ENCODE measurements around the gene ITK.
"Not testable (repeated sequence)": the region's sequence is repeated elsewhere in the genome, so short reads cannot be mapped to it uniquely, and the experiment has no call there.

The ITK gene

DNA sequence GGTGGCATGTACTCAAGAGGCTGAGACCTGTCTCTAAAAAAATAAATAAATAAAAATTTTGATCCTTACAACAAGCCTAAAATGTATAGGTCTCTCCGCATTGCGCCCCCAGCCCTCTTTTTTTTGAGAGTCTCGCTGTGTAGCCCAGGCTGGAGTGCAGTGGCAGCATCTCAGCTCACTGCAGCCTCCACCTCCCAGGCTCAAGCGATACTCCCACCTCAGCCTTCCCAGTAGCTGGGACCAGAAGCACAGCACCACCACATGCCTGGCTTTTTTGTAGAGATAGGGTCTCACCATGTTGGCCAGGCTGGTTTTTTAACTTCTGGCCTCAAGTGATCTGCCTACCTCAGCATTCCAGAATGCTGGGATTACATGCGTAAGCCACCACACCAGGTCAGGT, 12.4 kb upstream of the ITK start:
- no peak for DNase-seq

DNA sequence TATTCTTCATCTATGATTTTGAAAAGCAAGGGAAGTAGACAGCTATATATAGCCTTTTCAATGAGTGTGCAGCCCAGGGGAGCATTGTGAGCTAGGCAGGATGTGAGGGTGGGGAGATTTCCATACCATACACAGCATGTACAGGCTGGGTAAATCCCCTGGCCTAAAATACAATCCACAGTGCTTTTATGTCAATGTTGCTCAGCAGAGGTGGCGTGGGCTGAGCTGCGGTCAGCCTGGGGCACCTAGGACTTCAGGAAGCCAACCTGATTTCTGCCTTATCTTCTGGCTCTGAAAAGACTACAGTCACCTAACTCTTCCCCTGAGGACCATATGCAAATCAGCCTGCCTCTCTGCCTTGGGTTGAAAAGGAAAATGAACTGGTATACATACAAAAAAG, 8.2 kb upstream of the ITK start:
- DNase-seq: no peak

DNA sequence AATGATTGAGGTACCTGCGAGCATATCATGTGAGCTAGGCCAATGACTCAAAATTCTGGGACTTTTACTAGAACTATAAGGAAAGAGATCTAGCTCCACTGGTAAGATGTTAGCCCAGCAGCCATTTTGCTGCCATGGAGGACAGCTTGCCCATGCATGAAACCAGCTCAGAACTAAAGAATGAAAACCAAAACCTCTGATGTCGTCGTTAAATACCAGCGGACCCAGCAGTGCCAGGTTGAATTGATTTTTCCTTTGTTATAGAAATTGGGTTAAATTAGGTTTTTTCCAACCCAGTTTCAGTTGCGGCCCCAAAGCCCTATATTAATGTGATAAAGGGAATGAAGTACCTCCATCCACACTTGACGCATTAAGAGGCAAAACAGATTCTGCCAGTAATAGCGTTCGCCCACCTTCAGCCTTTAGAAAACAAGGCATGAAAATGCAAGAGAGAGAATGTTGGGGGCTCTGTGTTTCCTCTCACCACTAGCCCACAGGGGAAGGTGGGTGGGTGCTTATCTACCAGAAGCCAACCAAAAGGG, 5.5 kb upstream of the ITK start:
- DNase-seq: no peak

DNA sequence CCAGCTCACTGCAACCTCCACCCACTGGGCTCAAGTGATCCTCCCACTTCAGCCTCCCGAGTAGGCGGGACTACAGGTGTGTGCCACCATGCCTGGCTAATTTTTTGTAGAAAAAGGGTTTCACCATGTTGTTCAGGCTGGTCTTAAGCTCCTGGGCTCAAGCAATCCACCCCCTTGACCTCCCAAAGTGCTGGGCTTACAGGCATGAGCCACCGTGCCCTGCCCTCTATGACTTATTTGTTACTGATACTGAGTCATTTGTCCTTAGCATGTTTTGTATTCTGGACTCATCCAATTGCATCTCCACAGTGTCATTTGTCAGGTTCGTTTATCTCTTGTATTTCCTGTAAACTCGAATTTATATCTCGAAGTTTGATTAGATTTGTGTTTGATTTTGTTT, 2.7 kb upstream of the ITK start:
- no peak for DNase-seq

DNA sequence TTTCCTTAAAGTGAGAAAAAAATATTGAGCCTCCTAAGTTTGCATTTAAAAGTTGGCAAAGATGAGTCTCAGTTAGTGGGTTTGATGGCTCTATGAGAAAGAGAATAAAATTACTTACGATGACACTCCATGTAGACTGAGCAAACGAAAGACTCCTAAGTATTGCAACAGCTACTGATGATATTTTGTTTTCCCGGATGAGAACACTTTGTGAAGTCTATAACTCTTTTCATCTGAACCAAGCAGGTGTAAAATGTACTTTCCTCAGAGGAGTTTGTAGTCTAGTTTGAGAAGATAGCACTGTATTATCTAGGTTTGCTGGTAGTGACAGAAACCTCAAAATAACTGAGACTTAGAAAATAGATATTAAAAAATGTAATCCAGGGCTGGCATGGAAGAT, 1.7 kb upstream of the ITK start:
- DNase-seq: no peak

DNA sequence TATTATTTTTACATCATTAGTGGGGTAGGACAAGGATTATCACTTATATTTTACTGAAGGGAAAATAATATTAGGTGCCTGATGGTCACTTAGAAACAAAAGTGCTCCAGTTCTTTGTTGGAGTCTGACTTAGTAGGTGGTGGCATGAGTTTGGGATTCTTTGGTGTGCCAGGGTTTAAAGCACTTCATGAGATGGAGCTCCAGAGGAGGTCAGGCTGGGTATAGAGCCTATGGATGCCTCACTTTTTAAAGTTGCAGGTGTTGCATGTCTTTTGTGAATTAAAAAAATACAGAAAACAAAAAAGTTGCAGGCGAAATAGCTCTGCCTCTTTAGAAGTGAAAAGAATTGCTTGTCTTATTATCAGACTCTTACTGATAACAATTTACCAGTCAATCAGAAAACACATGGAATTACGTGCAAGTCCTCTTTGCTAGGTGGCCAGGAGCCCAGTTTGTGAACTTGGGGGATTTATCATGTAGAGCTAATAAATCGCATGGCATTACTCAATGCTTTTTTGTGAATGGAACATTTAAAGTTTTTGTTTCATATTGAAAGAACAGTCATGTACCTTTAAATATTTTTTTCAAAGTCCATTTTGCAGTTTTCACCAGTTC, 1.6 kb downstream of the ITK start:
- no peak for DNase-seq

DNA sequence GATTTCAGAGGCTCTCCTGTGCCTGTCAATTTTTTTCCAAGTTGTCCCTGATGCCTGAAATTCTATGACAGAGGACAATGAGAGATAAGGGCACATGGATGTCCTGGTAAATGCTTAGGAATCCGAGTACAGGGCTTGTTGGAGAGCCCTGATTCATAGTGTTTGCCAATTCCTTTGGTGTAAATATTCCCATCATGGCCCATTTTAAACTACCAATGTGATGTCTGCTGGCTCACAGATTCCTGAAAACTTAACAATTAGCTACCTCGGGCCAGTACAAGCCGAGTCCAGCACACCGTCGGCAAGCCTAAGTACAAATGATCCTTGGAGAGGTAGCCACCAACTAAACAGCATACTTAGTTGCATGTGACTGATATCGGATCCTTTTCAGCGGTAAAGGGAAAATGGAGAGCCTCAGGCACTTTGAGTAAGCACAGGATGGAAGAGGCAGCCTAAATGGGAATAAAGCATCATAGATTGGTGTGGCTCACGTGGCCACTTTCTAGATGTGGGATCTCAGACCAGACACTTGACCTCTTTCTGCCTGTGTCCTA, 3.6 kb downstream of the ITK start:
- DNase-seq: no peak

DNA sequence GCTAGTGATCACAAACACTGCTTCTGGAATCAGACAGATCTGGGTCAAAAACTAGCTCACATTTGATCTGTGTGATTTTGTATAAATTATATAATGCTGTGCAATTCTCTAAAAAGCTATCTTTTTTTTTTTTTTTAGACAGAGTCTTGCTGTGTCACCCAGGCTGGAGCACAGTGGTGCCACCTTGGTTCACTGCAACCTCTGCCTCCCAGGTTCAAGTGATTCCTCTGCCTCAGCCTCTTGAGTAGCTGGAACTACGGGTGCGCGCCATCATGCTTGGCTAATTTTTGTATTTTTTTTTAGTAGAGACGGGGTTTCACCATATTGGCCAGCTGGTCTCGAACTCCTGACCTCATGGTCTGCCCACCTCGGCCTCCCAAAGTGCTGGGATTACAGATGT, 4.5 kb downstream of the ITK start:
- not testable (repeated sequence) for DNase-seq

DNA sequence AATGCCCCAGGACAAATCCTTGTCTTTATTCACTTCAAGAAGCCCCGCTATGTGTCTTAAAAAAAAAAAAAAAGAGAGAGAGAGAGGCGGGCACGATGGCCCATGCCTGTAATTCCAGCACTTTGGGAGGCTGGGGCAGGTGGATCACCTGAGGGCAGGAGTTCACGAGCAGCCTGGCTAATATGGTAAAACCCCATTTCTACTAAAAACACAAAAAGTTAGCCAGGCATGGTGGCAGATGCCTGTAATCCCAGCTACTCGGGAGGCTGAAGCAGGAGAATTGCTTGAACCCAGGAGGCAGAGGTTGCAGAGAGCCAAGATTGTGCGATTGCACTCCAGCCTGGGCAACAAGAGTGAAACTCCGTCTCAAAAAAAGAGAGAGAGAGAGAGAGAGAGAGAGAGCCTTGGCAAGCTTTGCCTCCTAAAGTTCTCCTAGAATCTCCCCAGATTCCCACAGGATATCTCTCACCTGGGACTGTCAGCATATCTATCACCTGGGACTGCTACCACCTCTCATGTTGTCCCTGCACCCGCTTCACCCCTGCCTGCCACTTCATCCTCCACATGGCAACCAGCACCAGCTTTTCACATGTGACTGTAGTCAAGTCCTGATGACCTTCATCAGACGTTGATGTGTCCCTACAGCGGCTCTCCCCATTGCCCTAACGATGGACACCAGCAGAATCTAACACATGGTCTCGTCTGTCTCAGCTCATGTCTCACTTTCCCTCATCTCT, 5.8 kb downstream of the ITK start:
- no peak for DNase-seq

DNA sequence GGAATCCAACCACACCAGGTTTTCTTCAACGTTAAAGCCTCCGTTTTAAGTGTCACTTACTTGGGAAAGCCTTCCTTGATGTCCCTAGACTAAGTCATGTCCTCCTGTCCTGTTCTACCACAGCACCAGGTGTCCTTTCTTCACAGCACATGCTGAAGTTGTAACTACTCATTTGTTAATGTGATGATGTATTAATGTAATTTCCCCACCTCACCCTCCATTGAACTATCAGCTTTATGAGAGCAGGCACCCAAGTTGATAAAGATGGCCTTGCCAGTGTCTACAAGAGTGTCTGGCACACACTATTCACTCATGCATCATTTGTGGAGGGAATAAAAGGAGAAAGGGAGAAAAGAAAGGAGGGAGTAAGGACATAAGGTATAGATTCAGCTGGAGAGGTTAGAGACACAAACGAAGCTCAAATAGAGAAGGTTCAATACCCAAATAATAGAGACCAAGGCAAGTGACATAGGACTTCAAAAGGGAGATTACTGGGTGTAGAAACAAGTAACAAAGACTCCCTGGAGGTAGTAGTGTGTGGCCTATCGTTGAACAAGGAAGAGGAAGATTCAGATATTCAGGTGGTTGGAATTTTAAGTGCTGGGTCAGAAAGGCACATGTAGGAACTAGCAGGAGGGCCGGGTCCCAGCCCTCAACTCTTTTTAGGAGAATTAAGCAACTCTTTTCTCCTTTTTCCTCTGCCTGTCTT, 6.6 kb downstream of the ITK start:
- DNase-seq: no peak

DNA sequence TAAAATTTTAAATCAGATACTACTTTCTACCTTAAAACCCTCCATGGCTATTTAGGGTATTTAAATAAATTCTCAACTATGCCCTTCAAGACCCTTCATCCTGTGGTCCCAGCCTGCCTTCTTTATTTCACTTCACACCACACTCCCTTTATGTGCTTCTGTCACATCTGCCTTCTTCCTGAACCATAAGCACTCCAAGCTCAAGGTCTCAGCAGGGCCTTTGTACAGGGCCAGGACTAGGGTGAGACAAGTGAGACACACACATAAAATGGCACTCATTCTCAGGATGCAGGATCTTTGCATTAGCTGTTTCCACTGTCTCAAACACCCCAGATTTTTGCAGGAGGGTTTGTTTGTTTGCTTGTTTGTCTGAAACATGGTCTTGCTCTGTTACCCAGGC, 7.6 kb downstream of the ITK start:
- no peak for DNase-seq

DNA sequence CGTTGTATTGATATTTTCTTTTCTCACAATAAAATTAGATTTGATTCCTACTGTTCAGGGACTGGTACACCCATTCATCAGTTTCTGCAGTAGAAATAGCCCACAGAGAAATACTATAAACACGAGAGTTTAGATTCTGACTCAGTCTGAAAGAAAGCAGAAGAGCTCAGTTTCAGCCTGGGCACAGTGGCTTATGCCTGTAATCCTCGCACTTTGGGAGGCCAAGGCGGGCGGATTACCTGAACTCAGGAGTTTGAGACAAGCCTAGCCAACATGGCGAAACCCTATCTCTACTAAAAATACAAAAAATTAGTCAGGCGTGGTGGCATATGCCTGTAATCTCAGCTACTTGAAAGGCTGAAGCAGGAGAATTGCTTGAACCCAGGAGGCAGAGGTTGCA, 8.6 kb downstream of the ITK start:
- no peak for DNase-seq

DNA sequence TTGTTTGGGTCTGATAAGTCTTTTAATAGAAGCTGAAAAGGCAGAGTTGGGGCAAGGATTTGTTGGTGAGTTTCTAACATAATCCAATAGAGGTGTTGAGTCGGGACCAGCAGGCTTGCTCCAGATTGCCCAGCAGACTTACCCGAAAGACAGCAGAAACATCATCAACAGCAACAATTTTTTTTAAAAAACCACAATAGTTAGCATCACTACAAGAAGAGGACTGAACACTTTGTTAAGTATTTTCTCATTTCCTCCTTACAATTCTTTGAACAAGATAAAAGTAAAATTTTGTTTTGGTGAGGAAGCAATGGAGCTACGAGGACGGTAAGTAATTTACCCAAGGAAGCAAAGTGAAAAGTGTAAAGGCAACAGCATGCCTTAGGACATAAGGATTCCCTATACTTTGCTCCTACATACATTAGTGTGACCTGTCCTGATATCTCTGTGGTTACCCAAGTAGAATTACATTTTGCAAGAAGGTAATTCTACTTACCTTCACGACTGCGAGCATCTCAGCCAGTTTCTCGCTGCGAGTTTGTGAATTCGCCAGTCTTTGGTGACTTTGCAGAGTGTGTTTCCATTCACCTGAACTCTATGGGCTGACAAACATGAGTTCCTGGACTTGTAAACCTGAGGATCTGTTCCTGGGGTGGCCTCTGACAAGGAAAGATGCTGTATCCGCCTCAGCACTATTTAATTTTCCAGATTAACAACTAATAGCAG, 13.2 kb downstream of the ITK start:
- no peak for DNase-seq

DNA sequence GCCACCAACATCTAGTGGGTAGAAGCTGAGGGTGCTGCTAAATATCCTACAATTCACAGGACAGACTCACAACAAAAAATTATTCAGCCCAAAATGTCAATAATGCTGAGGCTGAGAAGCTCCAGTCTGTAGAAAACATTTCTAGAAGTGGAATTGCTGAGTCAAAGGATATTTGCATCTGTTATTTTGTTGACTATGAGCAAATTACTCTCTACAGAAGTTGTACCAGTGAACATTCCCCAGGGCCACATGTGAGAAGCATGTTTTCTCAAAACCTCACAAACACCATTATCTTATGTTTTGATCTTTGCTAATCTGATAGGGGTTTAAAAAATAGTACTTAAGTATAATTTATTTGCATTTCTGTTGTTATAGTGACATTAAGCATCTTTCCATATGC, 15.4 kb downstream of the ITK start:
- DNase-seq: no peak

DNA sequence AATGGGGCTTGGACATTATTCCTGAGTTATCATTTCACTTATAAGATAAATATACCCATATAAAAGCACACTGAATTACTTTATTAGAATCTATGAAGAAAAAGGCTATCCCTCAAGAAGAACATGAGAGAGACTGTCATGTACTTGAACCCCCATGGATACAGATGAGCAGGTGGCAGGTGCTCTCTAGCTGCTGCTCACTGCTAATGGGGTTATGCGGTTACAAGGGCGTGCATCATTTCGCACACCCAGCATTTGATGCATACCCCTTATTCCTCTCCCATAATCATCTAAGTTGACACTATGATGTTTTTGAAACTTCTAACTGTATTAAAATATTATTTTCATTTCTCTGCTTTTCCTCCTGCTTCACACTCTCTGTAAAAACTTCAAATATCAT, 16.4 kb downstream of the ITK start:
- DNase-seq: no peak

DNA sequence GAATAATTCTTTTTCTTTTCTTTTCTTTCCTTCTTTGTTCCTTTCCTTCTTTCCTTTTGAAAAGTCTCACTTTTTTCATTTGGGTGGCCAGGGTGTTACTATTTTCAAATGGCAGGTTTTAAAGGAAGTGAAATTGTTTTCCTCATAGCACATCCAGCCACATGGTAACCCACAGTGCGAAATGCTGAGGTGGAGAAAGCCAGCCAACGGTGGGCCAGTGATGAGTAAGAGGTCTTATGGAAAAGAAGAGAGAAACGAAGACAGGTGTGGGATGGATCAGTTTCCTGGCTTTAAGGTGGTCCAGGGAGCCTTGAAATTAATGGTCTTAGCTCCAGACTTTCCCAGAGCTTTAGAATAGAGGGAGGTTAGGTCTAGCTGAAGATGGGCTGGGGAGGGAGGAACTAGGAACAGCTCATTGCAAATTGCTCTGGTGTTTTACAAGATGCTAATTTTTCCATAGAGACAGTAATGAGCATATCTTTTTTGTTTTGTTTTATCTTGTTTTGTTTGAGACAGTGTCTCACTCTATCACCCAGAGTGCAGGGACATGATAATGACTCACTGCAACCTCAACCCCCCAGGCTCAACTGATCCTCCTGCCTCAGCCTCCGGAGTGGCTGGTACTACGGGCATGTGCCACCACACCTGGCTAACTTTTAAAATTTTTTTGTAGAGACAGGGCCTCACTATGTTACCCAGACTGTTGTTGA, 17.8 kb downstream of the ITK start:
- DNase-seq: no peak

DNA sequence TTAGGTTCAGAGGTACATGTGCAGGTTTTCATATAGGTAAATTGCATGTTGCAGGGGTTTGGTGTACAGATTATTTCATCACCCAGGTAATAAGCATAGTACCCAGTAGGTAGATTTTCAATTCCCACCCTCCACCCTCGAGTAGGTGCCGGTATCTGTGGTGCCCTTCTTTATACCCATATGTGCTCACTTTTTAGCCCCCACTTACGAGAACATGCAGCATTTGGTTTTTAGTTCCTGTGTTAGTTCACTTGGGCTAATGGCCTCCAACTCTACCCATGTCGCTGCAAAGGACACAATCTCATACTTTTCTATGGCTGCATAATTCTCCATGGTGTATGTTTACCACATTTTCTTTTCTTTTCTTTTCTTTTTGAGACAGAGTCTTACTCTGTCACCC, 21.2 kb downstream of the ITK start:
- no peak for DNase-seq

DNA sequence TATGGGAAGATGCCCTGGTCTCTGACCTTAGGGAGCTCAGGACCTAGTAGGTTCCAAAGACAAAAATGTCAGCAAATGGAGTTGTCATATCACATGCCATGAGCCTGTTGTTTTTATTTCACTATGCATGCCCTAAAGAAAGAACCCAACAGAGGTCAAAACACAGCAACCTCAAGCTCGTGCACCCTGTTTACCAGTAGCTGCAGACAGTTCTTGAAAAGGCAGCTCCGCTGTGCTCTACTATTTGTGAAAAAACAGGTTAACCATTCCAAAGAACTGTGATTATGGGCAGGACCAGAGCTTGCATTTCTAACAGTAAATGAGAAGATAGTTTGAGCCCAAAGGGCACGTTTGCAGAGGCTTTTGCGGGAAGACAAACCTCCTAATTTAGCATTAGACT, 22.8 kb downstream of the ITK start:
- DNase-seq: no peak

DNA sequence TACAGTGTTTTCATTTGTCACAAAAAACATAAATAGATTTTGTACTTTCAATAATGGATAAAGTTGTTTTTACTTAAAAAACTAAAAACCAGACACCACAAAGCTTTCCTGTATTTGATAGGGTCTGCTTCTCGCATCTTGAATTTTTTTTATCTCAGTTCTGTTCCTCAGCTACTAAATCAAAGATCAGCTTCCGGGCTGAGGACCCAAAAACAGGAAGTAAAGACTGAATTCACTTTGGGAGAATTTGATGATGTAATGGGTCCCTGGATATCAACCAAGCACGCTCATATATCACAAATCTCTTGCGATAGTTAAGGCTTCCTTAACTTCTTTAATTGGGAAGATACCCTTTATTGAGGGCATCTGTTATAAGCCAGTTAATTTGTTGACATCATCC, 24.1 kb downstream of the ITK start:
- DNase-seq: no peak

DNA sequence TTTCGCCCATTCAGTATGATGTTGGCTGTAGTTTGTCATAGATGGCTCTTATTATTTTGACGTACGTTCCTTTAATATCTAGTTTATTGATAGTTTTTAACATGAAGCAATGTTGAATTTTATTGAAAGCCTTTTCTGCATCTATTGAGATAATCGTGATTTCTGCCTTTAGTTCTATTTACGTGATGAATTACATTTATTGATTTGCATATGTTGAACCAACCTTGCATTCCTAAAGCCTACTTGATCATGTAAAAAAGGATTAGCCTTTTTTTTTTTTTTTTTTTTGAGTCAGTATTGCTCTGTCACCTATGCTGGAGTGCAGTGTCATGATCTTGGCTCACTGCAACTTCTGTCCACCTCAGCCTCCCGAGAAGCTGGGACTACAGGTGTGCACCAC, 25.1 kb downstream of the ITK start:
- no peak for DNase-seq

DNA sequence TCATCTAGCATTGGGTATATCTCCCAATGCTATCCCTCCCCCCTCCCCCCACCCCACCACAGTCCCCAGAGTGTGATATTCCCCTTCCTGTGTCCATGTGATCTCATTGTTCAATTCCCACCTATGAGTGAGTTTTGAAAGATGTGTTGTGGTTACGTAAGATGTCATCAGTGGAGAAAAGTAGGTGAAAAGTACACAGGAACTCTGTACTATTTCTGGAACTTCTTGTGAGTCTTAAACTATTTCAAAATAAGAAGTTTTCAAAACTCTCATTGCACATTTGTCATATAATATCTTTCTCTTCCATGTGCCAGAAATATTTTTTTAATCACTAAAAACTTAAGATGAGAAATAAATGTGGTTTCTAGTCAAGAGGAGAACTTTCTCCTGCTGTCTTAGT, 30.0 kb downstream of the ITK start:
- DNase-seq: not testable (repeated sequence)

DNA sequence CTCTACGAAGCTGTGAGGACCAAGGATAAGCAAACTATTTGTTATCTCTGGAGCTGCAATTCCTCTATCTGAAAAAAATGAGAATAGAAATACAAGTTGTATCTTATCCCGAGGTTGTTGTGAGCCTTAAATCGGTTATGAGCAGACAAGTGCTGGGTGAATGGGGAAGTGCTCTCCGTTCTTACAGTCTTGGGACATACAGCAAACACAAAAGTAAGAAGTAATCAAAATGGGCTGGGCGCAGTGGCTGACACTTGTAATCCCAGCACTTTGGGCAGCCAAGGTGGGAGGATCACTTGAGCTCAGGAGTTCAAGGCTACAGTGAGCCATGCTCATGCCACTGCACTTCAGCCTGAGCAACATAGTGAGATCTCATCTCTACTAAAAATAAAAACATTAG, 31.7 kb downstream of the ITK start:
- DNase-seq: no peak
